K562 (cell line): ENCODE measurements around the gene HOXB3. TPM values are rescaled to one million over a fixed set of nuclear protein-coding genes. Genes with fewer than 3 reads are reported as not detected.

ENCODE experiments used
- ATF3 ChIP-seq, 2 experiments: fragments of 450-650 bp in 1 of 2; sonication (generic) in 1 of 2; formaldehyde crosslinking in 1 of 2; IDR thresholded peaks in 1 of 2; conservative IDR thresholded peaks in 1 of 2; 2 replicates each; pipeline versions ENCODE4 v1.6.1 to v1.8.1; 2016 to 2023; ENCODE audit warnings: mild to moderate bottlenecking in 2 of 2, moderate library complexity in 2 of 2, inconsistent platforms in 1 of 2, missing genetic modification reagents in 1 of 2
- CC2D1A ChIP-seq: fragments of 450-650 bp; IDR thresholded peaks from 2 replicates; pipeline ENCODE4 v1.6.1; 2017; ENCODE audit warnings: mild to moderate bottlenecking
- CEBPG ChIP-seq, 3 experiments: fragments of 200-800 bp in 1 of 3; sonication (Bioruptor generic) in 1 of 3; sonication (generic) in 1 of 3; formaldehyde crosslinking in 1 of 3; IDR thresholded peaks in 2 of 3; conservative IDR thresholded peaks in 1 of 3; 2 replicates each; pipeline versions ENCODE4 v1.6.1 to v1.8.0; 2016 to 2022; ENCODE audit warnings: missing compliant biosample characterization in 2 of 3, missing genetic modification characterization in 2 of 3, mild to moderate bottlenecking in 1 of 3, missing genetic modification reagents in 1 of 3
- EP400 ChIP-seq: fragments of 450-650 bp; IDR thresholded peaks from 2 replicates; pipeline ENCODE4 v1.6.1; 2017; ENCODE audit warnings: antibody characterized with exemption, mild to moderate bottlenecking, moderate library complexity
- HEY1 ChIP-seq: fragments of 250-450 bp; sonication (Bioruptor Pico); IDR thresholded peaks from 2 replicates; pipeline ENCODE4 v1.5.0; 2020; ENCODE audit warnings: mild to moderate bottlenecking, moderate library complexity, borderline replicate concordance
- MNT ChIP-seq, 2 experiments: fragments of 450-650 bp; conservative IDR thresholded peaks; 2 replicates each; pipeline ENCODE4 v1.6.1; 2017; ENCODE audit warnings: mild to moderate bottlenecking in 2 of 2, moderate library complexity in 2 of 2
- PREB ChIP-seq: sonication (generic); formaldehyde crosslinking; IDR thresholded peaks from 2 replicates; pipeline ENCODE4 v1.8.1; 2023; ENCODE audit warnings: mild to moderate bottlenecking, missing genetic modification reagents
- SMARCA5 ChIP-seq: fragments of 450-650 bp; IDR thresholded peaks from 2 replicates; pipeline ENCODE4 v1.6.1; 2016
- XRCC3 ChIP-seq: fragments of 450-650 bp; IDR thresholded peaks from 2 replicates; pipeline ENCODE4 v1.6.1; 2017; ENCODE audit warnings: mild to moderate bottlenecking, moderate library complexity
- ZBED1 ChIP-seq: IDR thresholded peaks from 2 replicates; pipeline ENCODE4 v1.6.1; 2014
- ZNF140 ChIP-seq: fragments of 250-450 bp; sonication (Bioruptor Pico); IDR thresholded peaks from 2 replicates; pipeline ENCODE4 v1.8.0; 2021; ENCODE audit warnings: moderate library complexity, mild to moderate bottlenecking, inconsistent platforms
- ZNF224 ChIP-seq: sonication (generic); formaldehyde crosslinking; IDR thresholded peaks from 2 replicates; pipeline ENCODE4 v1.8.0; 2022; ENCODE audit warnings: mild to moderate bottlenecking, missing genetic modification reagents
- ZNF282 ChIP-seq: sonication (generic); formaldehyde crosslinking; IDR thresholded peaks from 2 replicates; pipeline ENCODE4 v1.8.1; 2023; ENCODE audit warnings: missing genetic modification reagents
- ZNF76 ChIP-seq: fragments of 250-450 bp; sonication (Bioruptor Pico); IDR thresholded peaks from 2 replicates; pipeline ENCODE4 v1.4.0; 2020; ENCODE audit warnings: mild to moderate bottlenecking, moderate library complexity, borderline replicate concordance
- ZSCAN32 ChIP-seq: fragments of 450-650 bp; formaldehyde crosslinking; IDR thresholded peaks from 2 replicates; pipeline ENCODE4 v1.4.0; 2020; ENCODE audit warnings: mild to moderate bottlenecking, moderate library complexity
- polyA plus RNA-seq, 8 experiments: library from polyadenylated mRNA; depleted of rRNA in 4 of 8; stranded (reverse) in 5 of 8; unstranded in 3 of 8; fragments of >200 nt; fragmentation: Nextera tagmentation in 2 of 8; fragmentation: Illumina TruSeq in 1 of 8; extraction: Ambion mirVana in 2 of 8; extraction: Trizol in 1 of 8; gene quantifications; 2 replicates each; pipeline versions ENCODE4 v1.2.1 to v1.2.3, GENCODE V29; 2011 to 2014; ENCODE audit warnings: inconsistent platforms in 1 of 8, missing spikeins in 1 of 8
- total RNA-seq, 7 experiments: library from RNA; depleted of rRNA in 6 of 7; stranded (reverse); fragments of >200 nt in 6 of 7; fragmentation: Illumina TruSeq in 2 of 7; extraction: Trizol in 2 of 7; gene quantifications; 2 replicates each; pipeline versions ENCODE4 v1.2.1 to v1.2.3, GENCODE V29; 2011 to 2021; ENCODE audit warnings: low replicate concordance in 1 of 7
- TF ChIP-seq, protein P1 (sequence below): sonication (generic); formaldehyde crosslinking; IDR thresholded peaks from 2 replicates; pipeline ENCODE4 v1.8.0; 2022; ENCODE audit warnings: mild to moderate bottlenecking, missing genetic modification reagents
- TF ChIP-seq, protein P2 (sequence below): fragments of 450-650 bp; IDR thresholded peaks from 2 replicates; pipeline ENCODE4 v1.6.1; 2016; ENCODE audit warnings: antibody characterized with exemption
- TF ChIP-seq, protein P3 (sequence below), 3 experiments: fragments of 200-800 bp in 1 of 3; sonication (Bioruptor generic) in 1 of 3; sonication (generic) in 1 of 3; formaldehyde crosslinking in 1 of 3; IDR thresholded peaks; 2 replicates each; pipeline versions ENCODE4 v1.6.1 to v1.8.0; 2016 to 2022; ENCODE audit warnings: mild to moderate bottlenecking in 2 of 3, missing compliant biosample characterization in 2 of 3, missing genetic modification characterization in 2 of 3, missing genetic modification reagents in 1 of 3
- TF ChIP-seq, protein P4 (sequence below): fragments of 250-450 bp; sonication (Bioruptor Pico); IDR thresholded peaks from 2 replicates; pipeline ENCODE4 v1.4.0; 2020

HOXB3 gene
- total and polyA plus RNA-seq, 9 of the 15 experiments (the other 6 are each of a cell fraction or from before 2014, with no cell fraction given) = 2.4 to 41.3 (median 20.2) TPM

DNA sequence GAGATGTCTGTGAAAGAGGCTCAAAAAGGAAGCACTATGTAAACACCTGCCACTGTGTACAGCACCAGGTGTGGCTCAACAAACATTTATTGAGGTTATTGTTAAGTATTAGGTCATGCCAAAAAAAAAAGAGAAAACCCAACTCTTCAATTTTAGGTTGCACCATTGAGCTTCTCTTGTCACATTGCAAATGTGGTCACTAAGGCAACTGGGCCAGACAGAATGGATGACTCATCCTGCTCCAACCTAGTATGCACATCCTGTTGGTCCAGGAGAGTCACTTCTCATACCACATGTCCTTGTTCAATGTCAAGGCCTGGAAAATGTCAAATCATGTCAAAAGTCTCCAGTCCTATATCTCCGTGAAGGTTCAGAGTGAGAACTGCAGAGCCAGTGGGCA is 84.3 kb downstream of the HOXB3 start (continued):
- TF ChIP-seq CEBPG (CRISPR knock-in tag; IDR thresholded peaks at IDR 0.05) = no peak
- TF ChIP-seq CEBPG (tag; conservative IDR thresholded peaks at IDR 0.05 in 1 of 2, IDR thresholded peaks at IDR 0.05 in 1 of 2) = peak; percentile 67 to 68
- TF ChIP-seq SMARCA5 = no peak
- TF ChIP-seq EP400 = no peak
- TF ChIP-seq PREB (CRISPR knock-in tag) = no peak
- no peak for TF ChIP-seq CC2D1A
- peak; percentile 98 for TF ChIP-seq ATF3 (IDR thresholded peaks at IDR 0.05)
- peak; percentile 80 for TF ChIP-seq ATF3 (CRISPR knock-in tag; conservative IDR thresholded peaks at IDR 0.05)
- no peak for TF ChIP-seq ZBED1
- TF ChIP-seq, protein P1, sequence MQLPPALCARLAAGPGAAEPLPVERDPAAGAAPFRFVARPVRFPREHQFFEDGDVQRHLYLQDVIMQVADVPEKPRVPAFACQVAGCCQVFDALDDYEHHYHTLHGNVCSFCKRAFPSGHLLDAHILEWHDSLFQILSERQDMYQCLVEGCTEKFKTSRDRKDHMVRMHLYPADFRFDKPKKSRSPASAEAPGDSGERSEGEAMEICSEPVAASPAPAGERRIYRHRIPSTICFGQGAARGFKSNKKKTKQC (CRISPR knock-in tag) = no peak
- TF ChIP-seq, protein P2, sequence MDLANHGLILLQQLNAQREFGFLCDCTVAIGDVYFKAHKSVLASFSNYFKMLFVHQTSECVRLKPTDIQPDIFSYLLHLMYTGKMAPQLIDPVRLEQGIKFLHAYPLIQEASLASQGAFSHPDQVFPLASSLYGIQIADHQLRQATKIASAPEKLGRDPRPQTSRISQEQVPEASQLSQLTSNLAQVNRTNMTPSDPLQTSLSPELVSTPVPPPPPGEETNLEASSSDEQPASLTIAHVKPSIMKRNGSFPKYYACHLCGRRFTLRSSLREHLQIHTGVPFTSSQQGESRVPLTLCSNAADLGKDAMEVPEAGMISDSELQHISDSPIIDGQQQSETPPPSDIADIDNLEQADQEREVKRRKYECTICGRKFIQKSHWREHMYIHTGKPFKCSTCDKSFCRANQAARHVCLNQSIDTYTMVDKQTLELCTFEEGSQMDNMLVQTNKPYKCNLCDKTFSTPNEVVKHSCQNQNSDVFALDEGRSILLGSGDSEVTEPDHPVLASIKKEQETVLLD = no peak
- 0 out of 4 replicates have a peak, but pooled peaks of 1 of the 2 experiments have one; percentile 28 for TF ChIP-seq MNT (conservative IDR thresholded peaks at IDR 0.05)
- TF ChIP-seq, protein P3, sequence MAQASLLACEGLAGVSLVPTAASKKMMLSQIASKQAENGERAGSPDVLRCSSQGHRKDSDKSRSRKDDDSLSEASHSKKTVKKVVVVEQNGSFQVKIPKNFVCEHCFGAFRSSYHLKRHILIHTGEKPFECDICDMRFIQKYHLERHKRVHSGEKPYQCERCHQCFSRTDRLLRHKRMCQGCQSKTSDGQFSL (CRISPR knock-in tag; IDR thresholded peaks at IDR 0.05) = no peak
- TF ChIP-seq, protein P3 (tag; IDR thresholded peaks at IDR 0.05) = no peak
- TF ChIP-seq XRCC3 = no peak
- TF ChIP-seq ZNF140 = no peak
- no peak for TF ChIP-seq ZNF282
- no peak for TF ChIP-seq ZNF224 (CRISPR knock-in tag)
- no peak for TF ChIP-seq HEY1 (CRISPR knock-in tag)
- TF ChIP-seq, protein P4, sequence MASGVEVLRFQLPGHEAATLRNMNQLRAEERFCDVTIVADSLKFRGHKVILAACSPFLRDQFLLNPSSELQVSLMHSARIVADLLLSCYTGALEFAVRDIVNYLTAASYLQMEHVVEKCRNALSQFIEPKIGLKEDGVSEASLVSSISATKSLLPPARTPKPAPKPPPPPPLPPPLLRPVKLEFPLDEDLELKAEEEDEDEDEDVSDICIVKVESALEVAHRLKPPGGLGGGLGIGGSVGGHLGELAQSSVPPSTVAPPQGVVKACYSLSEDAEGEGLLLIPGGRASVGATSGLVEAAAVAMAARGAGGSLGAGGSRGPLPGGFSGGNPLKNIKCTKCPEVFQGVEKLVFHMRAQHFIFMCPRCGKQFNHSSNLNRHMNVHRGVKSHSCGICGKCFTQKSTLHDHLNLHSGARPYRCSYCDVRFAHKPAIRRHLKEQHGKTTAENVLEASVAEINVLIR = no peak
- TF ChIP-seq ZNF76 (CRISPR knock-in tag) = no peak
- TF ChIP-seq ZSCAN32 (CRISPR knock-in tag) = no peak
